Peyer's patch (tissue), 4 donors: ENCODE measurements around the gene SAG.

Experiments
- POLR2A ChIP-seq, 2 donors: fragments of 450-650 bp; IDR thresholded peaks; one replicate each; pipeline ENCODE4 v1.5.1; 2017; ENCODE audit warnings: antibody characterized with exemption in 2 of 2, mild to moderate bottlenecking in 2 of 2, moderate library complexity in 2 of 2
- TF ChIP-seq, protein P1 (sequence below), 6 experiments: fragments of 450-650 bp in 4 of 6; fragments of 200-600 bp in 2 of 6; sonication (generic) in 1 of 6; IDR thresholded peaks; one replicate each; pipeline ENCODE4 v1.5.1; 2017 to 2019; ENCODE audit warnings: antibody characterized with exemption in 6 of 6, mild to moderate bottlenecking in 3 of 6, moderate library complexity in 1 of 6

DNA sequence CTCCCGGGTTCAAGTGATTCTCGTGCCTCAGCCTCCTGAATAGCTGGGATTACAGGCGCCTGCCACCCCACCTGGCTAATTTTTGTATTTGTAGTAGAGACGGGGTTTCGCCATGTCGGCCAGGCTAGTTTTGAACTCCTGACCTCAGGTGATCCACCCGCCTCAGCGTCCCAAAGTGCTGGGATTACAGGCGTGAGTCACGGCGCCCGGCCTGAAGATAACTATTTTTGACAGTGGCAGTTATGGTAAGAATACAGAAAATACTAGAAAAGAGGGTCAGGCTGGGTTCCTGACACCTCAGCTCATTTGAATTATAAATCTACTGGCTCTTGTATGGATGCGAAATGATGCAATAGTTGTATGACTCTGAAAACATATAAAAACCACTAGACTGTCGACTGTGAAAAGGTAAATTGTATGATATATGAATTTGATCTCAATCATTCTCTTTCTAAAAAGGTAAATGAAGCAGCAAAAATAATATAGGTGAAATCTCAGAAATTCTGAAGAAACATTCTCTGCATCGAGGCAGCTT is 35.6 kb downstream of the SAG start:
- TF ChIP-seq, protein P1, sequence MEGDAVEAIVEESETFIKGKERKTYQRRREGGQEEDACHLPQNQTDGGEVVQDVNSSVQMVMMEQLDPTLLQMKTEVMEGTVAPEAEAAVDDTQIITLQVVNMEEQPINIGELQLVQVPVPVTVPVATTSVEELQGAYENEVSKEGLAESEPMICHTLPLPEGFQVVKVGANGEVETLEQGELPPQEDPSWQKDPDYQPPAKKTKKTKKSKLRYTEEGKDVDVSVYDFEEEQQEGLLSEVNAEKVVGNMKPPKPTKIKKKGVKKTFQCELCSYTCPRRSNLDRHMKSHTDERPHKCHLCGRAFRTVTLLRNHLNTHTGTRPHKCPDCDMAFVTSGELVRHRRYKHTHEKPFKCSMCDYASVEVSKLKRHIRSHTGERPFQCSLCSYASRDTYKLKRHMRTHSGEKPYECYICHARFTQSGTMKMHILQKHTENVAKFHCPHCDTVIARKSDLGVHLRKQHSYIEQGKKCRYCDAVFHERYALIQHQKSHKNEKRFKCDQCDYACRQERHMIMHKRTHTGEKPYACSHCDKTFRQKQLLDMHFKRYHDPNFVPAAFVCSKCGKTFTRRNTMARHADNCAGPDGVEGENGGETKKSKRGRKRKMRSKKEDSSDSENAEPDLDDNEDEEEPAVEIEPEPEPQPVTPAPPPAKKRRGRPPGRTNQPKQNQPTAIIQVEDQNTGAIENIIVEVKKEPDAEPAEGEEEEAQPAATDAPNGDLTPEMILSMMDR (IDR thresholded peaks at IDR 0.05), result no peak
- TF ChIP-seq POLR2A (IDR thresholded peaks at IDR 0.05), result no peak
